Activated CD8-positive, alpha-beta memory T cell treated with anti-CD3 and anti-CD28 coated beads, Interleukin-2, amount 50 U/mL, for 1 hour (primary cell): ENCODE measurements around the gene USB1.
"Not testable (repeated sequence)": the region's sequence is repeated elsewhere in the genome, so short reads cannot be mapped to it uniquely, and the experiment has no call there.

ENCODE experiments used
- DNase-seq: peaks from one replicate; pipeline ENCODE4 v3.0.0-alpha.2; 2020; ENCODE audit errors: extremely low read depth

USB1 gene

DNA sequence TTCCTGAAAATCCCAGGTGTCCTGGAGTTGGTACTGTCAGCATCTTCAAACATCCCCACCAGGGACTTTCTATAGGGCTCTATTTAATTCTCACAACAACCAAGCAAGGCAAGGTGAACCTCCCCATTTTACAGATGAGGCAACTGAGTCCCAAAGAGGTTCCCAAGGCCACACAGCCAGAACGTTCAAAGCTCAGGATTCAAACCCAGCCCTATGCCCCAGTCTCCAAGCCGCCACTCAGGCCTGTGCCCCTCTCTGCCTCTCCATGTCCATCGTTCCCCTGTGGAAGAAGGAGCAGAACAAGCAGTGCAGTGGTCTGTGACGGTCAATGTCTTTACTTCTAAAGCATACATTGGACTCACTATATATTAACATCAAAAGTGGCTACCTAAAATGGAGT is 6.8 kb upstream of the USB1 start:
- DNase-seq = no peak

- no peak for DNase-seq
Observed at GRCh38 chr16:57994778-57995177, 6.4 kb upstream of the USB1 start.

GRCh38 chr16:57995721-57996405 is 5.3 kb upstream of the USB1 start:
- no peak for DNase-seq

DNA sequence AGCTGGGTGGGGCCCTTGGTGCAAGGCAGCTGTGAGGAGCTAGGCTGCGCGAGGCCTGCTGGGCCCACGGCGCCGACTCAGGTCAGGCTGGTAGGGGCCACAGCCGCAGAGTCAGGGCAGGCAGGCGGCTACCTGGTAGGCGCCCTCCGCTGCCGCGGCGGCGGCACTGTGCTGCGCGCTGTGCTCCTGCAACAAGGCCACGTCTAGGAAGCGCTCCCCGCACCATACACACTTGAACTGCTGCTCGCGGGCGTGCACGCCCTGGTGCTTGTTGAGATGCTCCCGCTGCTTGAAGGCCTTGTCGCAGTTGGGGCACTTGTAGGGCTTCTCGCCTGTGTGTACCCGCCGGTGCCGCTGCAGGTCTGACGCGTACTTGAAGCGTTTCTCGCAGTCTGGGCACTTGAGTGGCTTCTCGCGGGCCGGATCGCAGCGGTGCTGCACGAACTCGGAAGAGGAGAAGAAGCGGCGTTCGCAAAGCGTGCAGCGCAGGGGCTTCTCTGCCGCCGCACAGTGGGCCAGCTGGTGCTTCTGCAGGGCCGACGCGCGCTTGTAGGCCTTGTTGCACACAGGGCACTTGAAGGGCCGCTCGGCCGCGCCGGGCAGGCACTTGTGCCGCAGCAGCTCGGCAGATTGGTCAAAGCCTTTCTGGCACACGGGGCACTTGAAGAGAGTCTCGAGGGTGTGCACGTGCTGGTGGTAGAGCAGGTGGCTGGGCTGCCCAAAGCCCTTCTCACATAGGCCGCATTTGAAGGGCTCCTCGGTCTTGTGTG is 4.6 kb upstream of the USB1 start:
- DNase-seq = no peak

- no peak for DNase-seq
Observed at GRCh38 chr16:57997176-57997527, 4.1 kb upstream of the USB1 start.

- no peak for DNase-seq
Observed at GRCh38 chr16:57997528-57998265, 3.5 kb upstream of the USB1 start.

DNA sequence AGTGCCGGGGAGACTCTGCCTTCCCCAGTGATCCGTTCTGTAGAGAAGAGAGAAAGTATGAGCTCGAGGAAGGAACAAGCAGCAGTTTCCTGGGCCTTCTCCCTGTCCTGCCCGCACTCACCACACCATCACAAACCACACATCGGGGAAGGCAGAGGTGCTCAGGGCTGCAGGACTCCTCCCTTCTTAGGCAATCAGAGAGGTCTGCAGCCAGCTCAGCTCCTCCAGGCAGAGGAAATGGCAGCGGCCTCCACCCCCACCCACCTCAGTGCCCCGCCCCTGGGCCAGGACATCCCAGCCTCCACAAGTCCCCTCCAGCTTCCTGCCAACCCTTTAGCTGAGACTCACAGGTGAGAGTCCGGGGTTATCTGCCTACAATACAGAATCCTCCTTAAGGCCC is 2.7 kb upstream of the USB1 start:
- DNase-seq = no peak

- no peak for DNase-seq
Observed at GRCh38 chr16:57998992-57999365, 2.2 kb upstream of the USB1 start.

- DNase-seq = no peak
Observed at GRCh38 chr16:57999366-57999970, 1.7 kb upstream of the USB1 start.

DNA sequence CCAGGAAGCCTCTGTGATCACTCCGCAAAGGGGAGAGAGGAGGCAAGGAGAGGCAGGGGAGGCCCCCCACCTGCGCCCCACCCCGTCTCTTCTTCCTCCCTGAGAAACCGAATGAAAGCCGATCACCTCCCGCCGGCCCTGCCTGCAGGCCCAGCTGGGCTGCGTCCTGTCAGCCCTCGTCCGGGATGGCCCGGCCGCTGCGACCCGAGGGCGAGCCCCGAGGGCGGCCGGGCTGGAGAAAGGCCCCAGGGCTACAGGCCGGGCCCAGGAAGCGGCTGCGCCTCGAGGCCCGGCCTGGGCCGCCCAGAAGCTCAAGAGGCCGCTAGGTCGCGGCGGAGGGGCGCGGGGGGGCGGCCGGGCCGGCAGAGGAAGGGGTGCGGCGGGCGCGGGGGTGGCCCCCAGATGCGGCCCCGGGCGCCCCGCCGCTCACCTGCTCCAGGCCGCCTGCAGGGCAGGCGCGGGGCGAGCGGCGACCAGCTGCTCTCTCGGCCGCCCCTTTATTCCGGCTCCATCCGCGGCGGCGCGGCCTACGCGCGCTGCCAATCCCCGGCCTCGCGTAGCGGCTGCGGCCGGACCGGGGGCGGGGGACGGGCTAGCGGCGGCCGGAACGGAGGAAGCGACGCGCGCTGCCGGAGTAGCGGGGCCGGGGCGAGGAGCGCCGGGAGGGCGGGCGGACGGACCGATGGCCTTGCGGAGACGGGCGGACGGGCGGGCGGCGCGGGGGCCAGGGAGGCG is 1.1 kb upstream of the USB1 start, which contains the start of gene ZNF319:
ZNF319 (minus strand) TSS at position 702 of the 735 bp plus-strand sequence. CDS start 2,407 bp downstream, outside the sequence.
- no peak for DNase-seq

- no peak for DNase-seq
Observed at GRCh38 chr16:58001781-58002415, 691 bp downstream of the USB1 start.

- DNase-seq = no peak
Observed at GRCh38 chr16:58002416-58002800, 1.2 kb downstream of the USB1 start.

DNA sequence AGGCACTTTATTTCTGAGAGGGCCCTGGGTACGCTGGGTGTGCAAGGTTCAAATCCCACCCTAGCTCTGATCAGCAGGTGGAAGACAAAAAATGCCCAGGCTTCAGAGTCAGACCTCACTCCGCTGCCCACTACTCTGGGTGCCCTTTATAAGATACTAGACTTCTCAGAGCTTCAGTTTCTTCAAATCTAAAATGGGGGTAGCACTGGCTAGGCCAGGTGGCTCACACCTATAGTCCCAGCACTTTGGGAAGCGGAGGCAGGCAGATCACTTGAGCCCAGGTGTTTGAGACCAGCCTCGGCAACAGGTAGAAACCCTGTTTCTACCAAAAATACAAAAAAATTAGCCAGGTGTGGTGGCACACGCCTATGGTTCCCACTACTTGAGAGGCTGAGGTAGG is 1.7 kb downstream of the USB1 start:
- no peak for DNase-seq

GRCh38 chr16:58004736-58005135 is 3.5 kb downstream of the USB1 start:
- DNase-seq = not testable (repeated sequence)

GRCh38 chr16:58009856-58010416 is 8.7 kb downstream of the USB1 start:
- DNase-seq = no peak

DNA sequence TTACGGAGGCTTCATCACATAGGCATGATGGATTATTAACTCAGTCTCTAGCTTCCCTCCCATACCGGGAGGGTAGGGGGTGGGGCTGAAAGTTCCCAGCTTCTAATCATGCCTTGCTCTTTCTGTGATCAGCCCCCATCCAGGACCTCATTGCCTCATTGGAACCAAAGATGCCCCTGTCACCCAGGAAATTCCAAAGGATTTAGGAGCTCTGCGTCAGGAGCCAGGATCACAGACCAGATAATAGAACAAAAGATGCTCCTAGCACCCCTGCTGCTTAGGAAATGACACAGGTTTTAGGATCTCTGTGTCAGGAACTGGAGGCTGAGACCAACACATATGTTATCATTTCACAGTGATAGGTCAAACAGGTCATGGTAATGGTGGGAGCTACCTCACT is 9.7 kb downstream of the USB1 start:
- no peak for DNase-seq

- DNase-seq = no peak
Observed at GRCh38 chr16:58011652-58012051, 10.4 kb downstream of the USB1 start.

DNA sequence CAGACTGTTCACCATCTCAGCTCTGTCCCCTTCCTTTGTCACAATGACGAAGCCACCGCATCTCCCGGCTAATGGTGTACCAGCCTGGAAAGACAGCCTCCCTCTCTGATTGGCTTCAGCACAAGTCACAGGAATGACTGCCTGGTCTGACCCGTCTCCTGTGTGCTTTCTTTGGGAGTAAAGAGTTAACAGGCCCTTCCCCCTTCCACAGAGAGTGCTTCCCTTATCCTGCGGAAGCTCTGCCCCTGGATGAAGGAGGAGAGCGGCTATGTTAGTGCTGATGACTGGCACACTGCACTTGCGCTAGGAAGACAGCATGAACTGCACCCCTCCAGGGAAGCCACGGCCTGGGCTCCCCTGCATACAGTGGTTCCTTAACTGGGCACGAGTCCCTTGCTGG is 11.3 kb downstream of the USB1 start:
- no peak for DNase-seq

DNA sequence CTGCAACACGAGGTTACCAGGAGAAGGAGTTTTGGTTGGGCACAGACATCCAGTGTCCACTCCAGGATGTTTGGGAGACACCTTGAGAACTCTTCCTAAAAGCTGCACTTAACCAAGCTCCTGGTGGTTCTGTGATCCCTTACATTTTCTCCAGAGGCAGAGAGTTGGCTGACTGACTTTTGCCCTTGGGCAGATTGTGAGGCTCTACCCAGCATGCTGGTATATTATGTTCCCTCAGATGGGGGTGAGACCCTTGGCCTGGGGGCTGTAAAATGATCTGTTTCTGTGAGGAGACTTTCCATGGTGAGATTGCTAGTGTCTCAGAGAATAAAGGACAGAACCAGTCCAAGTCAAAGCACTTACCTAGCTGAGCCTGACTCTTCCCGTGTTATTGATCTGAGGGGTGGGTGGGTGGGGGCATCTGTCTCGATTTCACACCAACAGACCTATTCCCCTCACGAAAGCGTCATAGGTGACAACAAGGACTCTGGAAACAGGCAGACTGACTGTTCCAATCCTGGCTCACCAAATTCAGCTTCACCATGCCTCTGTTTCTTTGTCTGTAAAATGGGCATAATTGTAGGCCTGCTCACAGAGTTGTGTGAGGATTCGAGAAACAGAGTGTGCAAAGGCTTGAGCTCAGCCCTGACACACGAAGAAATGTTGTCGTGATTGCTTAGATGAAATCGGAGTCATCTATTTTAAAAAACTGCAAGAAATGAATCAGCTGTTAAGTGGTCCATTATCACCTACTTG is 12.2 kb downstream of the USB1 start:
- no peak for DNase-seq

DNA sequence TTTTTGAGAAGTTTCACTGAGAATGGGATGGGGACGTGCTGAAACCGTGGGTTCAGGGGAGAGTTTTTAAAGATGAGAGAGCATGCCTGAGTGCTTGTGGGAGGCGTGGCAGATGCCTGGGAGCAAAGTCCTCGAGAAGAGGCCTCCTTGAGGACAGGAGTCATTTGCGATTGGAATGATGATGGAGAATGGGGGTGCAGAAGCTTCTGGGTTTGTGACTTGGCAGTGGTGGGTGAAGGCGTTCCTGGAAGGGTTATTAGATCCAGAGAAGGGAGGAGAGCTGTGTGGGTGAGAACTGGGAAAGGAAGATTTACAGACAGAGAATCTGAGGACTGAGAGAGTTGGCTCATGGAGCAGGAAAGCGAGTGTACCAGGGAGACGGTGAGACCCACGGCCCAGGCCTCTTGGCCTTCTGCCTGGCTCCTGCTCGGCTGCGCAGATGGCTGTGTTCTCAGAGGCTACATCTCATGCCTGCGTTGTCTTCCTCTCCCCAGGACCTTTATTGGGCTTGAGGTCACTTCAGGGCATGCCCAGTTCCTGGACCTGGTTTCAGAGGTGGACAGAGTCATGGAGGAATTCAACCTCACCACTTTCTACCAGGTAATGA is 15.7 kb downstream of the USB1 start:
- no peak for DNase-seq
